ENCODE results near the gene FBXW8.

The FBXW8 gene

DNA sequence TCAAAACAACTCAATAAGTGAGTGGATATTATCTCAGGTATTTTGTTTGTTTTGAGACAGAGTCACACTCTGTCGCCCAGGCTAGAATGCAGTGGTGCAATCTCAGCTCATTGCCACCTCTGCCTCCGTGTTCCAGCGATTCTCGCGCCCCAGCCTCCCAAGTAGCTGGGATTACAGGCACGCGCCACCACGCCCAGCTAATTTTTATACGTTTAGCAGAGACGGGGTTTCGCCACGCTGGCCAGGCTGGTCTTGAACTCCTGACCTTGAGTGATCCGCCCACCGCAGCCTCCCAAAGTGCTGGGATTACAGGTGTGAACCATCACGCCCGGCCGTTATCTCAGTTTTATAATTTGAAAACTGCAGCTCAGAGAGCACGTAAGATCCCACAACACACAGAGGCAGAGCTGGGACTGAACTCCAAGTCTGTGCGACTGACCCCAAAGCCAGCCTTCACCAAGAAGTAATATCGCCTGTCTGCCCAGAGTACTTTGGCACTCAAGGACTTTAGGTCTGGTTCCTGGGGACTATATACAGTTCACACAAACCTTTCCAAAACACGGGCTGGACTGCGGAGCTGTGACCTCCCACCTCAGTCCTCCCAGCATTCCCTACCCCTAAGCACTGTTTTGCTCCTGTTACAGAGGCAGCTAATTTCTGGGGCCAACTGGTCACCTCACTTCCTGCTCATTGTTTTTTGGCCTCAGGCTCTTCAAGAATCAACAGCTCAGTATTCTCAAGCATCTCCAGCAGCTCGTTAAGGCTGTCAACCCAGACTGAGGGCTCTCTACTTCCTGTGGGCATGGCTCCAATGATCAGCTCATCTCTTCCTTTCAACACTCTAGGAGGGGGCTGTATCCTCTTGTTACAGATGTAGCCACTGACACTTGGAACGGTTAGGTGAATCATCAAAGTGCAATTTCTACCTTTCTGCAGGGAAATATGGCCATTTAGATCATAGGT lies 165.9 kb downstream of the FBXW8 start:
- no peak for DNase-seq (ENCODE audit: low read depth, low spot score)

DNA sequence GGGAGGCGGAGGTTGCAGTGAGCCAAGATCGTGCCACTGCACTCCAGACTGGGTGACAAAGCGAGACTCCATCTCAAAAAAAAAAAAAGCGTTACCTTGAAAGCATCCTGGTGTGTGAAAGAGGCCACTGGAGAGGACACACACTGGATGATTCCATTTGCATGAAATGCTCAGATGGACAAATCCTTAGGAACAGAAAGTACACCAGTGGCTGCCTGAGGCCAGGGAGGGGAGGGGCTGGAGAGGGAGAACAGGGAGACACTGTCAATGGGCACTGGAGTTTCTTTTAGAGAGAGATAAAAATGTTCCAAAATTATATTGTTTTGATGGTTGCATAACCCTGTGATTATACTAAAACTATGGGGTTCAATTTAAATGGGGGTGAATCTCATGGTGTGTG lies 168.7 kb downstream of the FBXW8 start:
- DNase-seq (ENCODE audit: low read depth, low spot score) = no peak

DNA sequence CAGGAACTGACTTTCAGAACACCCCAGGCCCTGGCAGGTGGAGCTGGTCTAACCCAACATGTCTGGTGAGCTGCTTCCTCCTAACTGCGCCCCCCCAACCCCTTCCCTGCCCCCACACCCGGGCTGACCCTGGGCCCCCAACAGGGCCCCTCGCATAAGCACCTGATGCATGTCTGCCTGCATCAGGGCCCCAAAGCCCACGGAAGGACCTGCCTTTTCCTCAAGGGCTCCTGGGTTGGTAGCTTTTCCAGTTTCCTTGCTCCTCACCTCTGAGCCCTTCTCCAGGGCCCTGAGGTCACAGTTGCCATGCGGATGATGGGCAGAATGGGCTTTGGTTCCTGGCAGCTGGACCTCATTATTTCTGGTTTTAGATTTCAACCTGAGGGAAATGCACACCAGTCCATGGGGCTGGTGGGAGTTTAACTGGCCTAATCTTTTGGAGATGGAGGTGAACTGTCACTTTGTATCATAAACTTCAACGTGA lies 170.0 kb downstream of the FBXW8 start:
- no peak for DNase-seq (ENCODE audit: low read depth, low spot score)
